HG03378 (cell line): ENCODE results near the gene GALNT17.

Experiments
- ATAC-seq: cut with Tn5 transposase; IDR thresholded peaks from one replicate; pipeline ENCODE4 v1.9.1; 2021; ENCODE audit warnings: mild to moderate bottlenecking, moderate library complexity; ENCODE audit not compliant: unreplicated experiment

The GALNT17 gene

DNA sequence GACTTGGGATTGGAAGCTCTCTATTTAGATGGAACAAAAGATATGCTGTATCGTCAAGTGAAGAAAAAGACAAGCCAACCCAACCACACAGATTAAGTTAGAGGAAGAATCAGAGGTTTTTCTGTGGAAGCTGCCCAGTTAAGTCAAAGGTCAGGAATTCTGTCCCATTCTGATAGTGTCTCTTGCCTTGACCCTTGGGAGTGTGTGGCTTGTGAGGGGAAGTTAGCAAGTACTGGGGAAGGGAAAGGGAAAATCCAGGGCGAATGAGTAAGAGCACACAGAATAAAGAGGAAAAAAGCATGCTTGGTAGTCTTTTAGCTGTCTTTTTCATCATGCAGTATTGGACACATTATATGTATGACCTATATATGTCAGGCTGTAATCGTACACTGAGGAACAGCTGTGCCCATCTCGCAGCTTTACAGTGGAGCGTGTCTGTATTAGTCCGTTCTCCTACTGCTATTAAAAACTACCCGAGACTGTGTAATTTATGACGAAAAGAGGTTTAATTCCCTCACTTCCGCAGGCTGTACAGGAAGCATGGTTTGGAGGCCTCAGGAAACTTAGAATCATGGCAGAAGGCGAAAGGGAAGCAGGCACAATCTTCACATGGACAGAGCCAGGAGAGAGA lies 197.2 kb downstream of the GALNT17 start:
- ATAC-seq: no peak

DNA sequence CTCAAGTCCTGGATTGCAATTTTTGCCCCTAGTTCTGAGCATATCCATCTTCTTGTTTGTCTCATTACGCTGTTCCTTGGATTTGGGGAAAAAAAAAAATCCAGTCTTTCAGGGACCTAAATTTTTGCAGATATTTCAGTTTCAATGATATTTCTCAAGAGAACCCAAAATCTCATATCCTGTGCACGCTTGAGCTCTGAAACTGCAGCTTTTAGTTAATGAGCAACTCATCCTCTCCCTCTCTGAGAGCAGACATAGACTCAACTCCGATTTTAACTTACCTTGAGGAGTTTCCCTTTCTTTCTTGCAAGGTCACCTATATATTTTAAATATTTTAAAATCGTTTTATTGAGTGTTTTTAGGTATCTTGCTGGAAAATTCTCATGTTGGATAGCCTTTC lies 200.3 kb downstream of the GALNT17 start:
- no peak for ATAC-seq

GRCh38 chr7:71334541-71334940 lies 202.6 kb downstream of the GALNT17 start:
- ATAC-seq: no peak

DNA sequence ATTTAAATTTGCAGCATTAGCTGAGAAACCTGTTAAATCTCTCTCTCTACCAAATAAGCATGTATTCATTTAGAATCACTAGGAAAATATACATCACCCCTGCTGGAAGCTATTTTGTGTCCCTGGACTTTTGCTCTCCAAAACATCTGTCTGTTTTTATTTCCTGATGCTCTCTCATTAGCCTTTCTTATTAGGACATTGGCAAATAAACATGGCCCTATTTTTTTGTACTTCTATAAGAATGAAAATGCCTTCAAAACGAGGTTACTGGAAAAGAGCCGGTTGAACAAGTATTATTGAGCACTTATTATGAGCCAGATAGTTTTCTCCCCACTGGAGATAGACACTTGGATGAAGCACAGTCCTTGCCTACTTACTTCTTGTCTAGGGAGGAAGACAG lies 206.9 kb downstream of the GALNT17 start:
- ATAC-seq: no peak

DNA sequence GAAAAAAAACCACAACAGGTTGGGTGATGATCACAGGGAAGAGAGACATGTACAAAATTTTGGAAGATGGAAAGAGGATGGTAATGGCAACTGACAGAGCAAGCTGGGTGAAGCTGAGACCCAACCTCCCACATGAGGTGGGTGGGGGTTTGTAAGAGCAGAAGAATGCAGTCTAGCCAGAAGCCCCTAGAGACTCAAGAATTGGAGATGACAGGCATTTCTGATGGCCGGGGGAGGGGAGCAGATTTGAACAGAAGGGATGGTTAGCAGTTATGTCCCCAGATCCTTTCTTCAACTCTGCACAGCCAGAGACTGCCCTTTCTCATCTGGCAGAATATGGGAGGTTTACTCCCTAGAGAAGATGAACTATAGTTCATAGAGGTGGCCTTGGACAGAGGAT lies 208.0 kb downstream of the GALNT17 start:
- ATAC-seq: no peak

DNA sequence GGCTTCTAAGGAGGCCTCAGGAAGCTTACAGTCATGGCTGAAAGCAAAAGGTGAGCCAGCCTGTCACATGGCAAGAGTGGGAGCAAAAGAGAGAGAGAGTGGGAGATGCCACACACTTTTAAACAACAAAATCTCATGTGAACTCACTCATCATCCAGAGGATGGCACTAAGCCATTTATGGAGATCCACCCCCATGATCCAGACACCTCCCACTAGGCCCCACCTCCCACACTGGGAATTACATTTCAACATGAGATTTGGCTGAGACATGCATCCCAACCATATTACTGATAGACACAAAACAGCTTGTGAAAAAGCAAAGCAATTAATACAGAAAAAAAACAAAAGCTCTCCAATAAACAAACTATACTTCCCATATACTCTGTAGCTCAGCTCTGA lies 210.3 kb downstream of the GALNT17 start:
- no peak for ATAC-seq

DNA sequence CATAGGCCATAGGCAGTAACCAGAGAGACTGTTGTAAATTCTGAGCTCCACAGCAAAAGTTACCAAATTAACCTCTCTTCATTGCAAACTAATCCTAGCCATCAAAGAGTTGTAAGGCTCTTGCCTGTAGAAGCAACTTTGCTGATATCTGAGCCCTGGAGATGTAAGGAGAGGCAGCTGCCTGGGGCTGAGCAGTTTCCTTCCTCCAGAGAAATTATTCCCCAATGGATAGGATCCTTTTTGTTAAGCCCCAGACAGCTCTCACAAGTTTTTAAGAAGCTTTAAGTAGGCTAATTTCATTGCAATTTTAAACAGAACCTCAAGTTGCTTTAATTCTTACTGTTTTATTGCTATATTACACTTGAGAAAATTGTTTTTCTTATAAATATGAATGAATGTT lies 211.1 kb downstream of the GALNT17 start:
- no peak for ATAC-seq

DNA sequence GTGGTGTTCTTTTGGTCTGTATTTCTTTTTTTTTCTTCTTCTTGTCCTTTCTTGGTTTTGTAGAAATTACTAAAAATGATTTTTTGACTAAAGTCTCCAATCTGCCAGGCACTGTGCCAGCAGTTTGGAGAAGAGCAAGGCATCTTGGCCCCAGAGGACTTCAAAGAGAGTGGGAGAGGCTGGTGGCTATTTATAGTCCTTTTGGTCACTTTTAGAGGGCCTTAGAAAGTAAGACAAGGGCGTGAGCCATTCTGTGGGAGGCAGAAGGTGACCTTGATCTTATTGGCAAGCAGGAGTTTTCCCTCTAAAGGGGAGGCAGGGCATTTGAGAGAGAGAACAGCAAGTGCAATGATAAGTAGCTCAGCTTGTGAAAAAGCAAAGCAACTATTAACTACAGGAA lies 211.9 kb downstream of the GALNT17 start:
- ATAC-seq: no peak

GRCh38 chr7:71345117-71345884 lies 213.4 kb downstream of the GALNT17 start:
- no peak for ATAC-seq

- ATAC-seq: no peak
These were observed 217.1 kb downstream of the GALNT17 start for GRCh38 chr7:71348821-71349681.

GRCh38 chr7:71349682-71350481 lies 217.9 kb downstream of the GALNT17 start:
- no peak for ATAC-seq

DNA sequence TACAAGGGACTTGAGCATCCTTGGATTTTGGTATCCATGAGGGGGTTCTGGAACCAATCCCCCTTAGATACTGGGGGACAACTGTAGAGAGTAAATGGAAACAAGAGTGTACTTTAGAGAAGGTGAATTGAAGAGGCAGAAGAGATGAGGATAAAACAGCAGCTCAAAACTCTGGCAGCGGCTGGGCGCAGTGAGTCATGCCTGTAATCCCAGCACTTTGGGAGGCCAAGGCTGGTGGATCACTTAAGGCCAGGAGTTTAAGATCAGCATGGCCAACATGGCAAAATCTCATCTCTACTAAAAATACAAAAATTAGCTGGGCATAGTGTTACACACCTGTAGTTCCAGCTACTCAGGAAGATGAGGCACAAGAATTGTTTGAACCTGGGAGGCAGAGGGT lies 218.7 kb downstream of the GALNT17 start:
- no peak for ATAC-seq

- no peak for ATAC-seq
These were observed 222.8 kb downstream of the GALNT17 start for GRCh38 chr7:71354716-71355115.

DNA sequence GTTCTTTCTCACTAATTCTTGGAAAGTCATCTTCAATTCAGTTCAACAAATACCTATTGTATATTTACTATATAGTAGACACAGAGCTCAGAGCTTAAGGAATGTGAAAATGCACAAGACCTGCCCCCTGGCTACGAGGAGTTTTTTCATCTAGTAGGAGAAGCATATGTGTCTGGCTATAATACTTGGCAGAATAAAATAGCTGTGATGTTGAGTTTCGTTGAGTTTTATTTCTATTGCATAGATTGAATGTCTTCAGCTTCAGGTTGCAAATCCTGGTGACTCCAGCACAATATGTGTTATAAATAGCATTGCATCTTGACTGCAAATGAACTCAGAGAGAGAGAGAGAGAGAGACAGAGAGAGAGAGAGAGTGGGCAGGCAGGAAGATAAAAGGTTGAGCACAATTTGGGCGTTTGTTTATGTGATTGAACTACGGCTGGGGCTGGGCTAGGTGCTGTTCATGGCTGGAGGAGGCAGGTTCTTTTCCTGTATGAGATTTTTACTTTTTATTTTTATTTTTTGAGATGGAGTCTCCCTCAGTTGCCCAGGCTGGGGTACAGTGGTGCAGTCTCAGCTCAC lies 229.6 kb downstream of the GALNT17 start:
- no peak for ATAC-seq

- no peak for ATAC-seq
These were observed 230.3 kb downstream of the GALNT17 start for GRCh38 chr7:71362240-71362639.

- ATAC-seq: no peak
These were observed 231.3 kb downstream of the GALNT17 start for GRCh38 chr7:71363223-71363622.

GRCh38 chr7:71363627-71364026 lies 231.7 kb downstream of the GALNT17 start:
- ATAC-seq: no peak

DNA sequence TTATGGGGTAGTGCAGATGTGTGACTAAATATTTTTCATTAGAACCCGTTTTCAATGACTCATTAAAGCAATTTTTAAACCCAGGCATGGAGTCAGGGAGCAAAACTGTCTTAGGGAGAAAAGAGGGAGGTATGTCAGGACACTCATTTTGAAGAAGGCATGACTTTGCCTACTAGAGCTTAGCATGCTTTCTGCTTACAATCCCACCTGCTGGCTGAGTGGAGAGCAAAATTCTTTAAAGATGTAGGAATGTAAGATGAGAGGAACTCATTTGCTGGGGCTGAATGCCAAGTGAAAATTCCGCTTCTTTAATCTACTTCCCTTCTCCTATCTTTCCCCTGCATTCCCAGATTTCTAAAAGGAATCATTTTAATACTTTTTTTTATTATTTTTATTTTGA lies 232.6 kb downstream of the GALNT17 start:
- ATAC-seq: no peak

DNA sequence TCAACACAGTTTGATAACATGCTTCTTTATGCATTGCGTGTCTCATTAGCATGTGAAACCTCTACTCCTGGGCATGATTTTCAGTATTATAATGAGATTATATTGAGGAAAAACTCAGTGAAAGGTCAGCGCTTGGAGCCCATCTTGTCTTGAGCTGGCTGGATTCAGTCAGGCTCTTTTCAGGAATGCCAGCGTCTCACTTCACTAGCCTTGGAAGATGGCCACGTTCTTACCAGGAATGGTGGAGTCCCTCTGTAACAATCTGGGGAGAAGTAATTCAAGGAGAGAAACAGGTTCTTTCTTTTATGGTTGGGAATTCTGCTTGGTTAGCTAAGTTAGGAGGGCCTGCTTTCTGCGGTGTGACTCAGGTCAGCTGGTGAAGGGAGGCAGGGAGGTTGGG lies 241.0 kb downstream of the GALNT17 start:
- ATAC-seq: no peak

DNA sequence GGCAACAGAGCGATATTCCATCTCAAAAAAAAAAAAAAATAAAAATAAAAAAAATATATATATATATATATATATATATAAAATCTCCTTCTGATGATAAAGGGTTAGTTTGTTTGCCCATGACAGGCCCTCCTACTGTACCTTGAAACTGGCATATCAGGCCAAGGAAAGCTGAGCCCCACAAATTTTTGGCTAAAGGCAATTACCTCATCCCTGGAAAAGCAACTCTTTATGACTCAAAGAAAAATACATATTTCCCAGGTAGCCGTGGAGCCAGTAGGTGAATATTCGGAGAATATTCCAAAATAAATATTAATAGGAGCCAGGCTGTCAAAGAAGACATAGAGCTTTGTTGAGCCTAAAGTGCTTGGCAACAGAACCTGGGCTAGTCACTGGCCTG lies 245.1 kb downstream of the GALNT17 start:
- ATAC-seq: no peak

DNA sequence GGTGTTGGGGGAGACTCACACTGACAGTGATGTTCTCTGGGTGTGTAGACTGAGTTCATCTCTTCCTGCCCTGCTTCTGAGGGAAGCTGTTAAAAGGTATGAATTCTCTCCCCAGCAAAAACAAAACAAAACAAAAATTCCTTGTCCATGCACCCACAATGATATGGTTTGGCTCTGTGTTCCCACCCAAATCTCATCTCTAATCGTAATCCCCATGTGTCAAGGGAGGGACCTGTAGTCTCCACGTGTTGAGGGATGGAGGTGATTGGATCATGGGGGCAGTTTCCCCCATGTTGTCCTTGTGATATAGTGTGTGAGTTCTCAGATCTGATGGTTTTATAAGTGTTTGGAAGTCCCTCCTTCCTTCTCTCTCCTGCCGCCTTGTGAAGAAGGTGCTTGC lies 245.5 kb downstream of the GALNT17 start:
- no peak for ATAC-seq
